T-cell (primary cell): Measurements from ENCODE around the gene CADM1. TPM values are rescaled to one million over a fixed set of nuclear protein-coding genes. Genes with fewer than 3 reads are reported as not detected.

Experiments
- ATAC-seq, 4 experiments: fragments of 200-7000 bp in 3 of 4; fragments of 150-1000 bp in 1 of 4; cut with Tn5 transposase; replicated peaks in 1 of 4; 1 replicate in 3 of 4; 2 replicates in 1 of 4; pipeline ENCODE4 v1.10.0; 2021; ENCODE audit warnings: moderate library complexity in 3 of 4, mild to moderate bottlenecking in 2 of 4, moderate number of reproducible peaks in 1 of 4
- CTCF ChIA-PET, 2 donors: fragments of 300-600 bp; sonication (Branson Sonifier 250); formaldehyde crosslinking; loops; one replicate each; lab custom pipeline; 2022; ENCODE audit warnings: antibody characterized with exemption in 2 of 2; lab: Charles Lee
- POLR2A ChIA-PET, 2 donors: fragments of 300-600 bp; sonication (Branson Sonifier 250); formaldehyde crosslinking; loops; one replicate each; lab custom pipeline; 2022; ENCODE audit warnings: antibody characterized with exemption in 2 of 2; lab: Charles Lee
- DNase-seq, 35 experiments: peaks; one replicate each; pipeline versions ENCODE4 v3.0.0 to v3.0.0-alpha.2; 2013 to 2023
- H3K27ac ChIP-seq: one replicate; pipeline ENCODE4 v1.5.1; 2013; ENCODE audit warnings: low read length
- H3K27me3 ChIP-seq, 2 experiments: replicated peaks in 1 of 2; 1 replicate in 1 of 2; 2 replicates in 1 of 2; pipeline versions ENCODE4 v1.6.1 to v1.7.0; 2013; ENCODE audit warnings: low read length in 1 of 2, mixed read lengths in 1 of 2; ENCODE audit not compliant: control insufficient read depth in 2 of 2, insufficient read depth in 2 of 2; ENCODE audit errors: extremely low read depth in 1 of 2
- H3K36me3 ChIP-seq, 2 donors: 1 replicate in 1 of 2; 2 replicates in 1 of 2; pipeline versions ENCODE4 v1.6.1 to v1.7.0; 2013; ENCODE audit warnings: low read length in 1 of 2; ENCODE audit not compliant: control insufficient read depth in 2 of 2, insufficient read depth in 1 of 2; ENCODE audit errors: extremely low read depth in 1 of 2
- H3K4me1 ChIP-seq, 2 experiments: 1 replicate in 1 of 2; 2 replicates in 1 of 2; pipeline versions ENCODE4 v1.6.1 to v1.7.0; 2013; ENCODE audit warnings: low read length in 2 of 2, mixed read lengths in 1 of 2; ENCODE audit not compliant: insufficient read depth in 2 of 2, control insufficient read depth in 1 of 2; ENCODE audit errors: extremely low read depth in 1 of 2
- H3K4me3 ChIP-seq, 2 donors: 1 replicate in 1 of 2; 2 replicates in 1 of 2; pipeline versions ENCODE4 v1.5.1 to v1.7.0; 2013; ENCODE audit warnings: mild to moderate bottlenecking in 2 of 2, low read length in 1 of 2, moderate library complexity in 1 of 2; ENCODE audit not compliant: control insufficient read depth in 1 of 2; ENCODE audit errors: extremely low read depth in 1 of 2
- H3K9me3 ChIP-seq: 2 replicates; pipeline ENCODE4 v1.7.0; 2013
- H3K27ac Mint-ChIP-seq, 2 donors: one replicate each; pipeline ENCODE4 v1.8.0; 2020 to 2021; ENCODE audit warnings: mild to moderate bottlenecking in 2 of 2, mixed read lengths in 2 of 2
- H3K27me3 Mint-ChIP-seq, 2 donors: one replicate each; pipeline ENCODE4 v1.8.0; 2021 to 2022; ENCODE audit warnings: mixed read lengths in 2 of 2
- H3K36me3 Mint-ChIP-seq: one replicate; pipeline ENCODE4 v1.8.0; 2021; ENCODE audit warnings: mixed read lengths
- H3K4me1 Mint-ChIP-seq, 3 donors: one replicate each; pipeline ENCODE4 v1.8.0; 2020 to 2022; ENCODE audit warnings: mixed read lengths in 3 of 3, mild to moderate bottlenecking in 1 of 3
- H3K4me3 Mint-ChIP-seq, 3 donors: one replicate each; pipeline ENCODE4 v1.8.0; 2020 to 2022; ENCODE audit warnings: mild to moderate bottlenecking in 3 of 3, mixed read lengths in 3 of 3, moderate library complexity in 3 of 3
- H3K9me3 Mint-ChIP-seq, 3 donors: one replicate each; pipeline ENCODE4 v1.8.0; 2020 to 2022; ENCODE audit warnings: mixed read lengths in 3 of 3
- WGBS: methylation state at CpG from one replicate; pipeline ENCODE4 v1.1.5; 2013; ENCODE audit warnings: missing lambda C conversion rate; ENCODE audit not compliant: insufficient coverage; 5-methylcytosine and 5-hydroxymethylcytosine counted together
- total RNA-seq, 35 experiments: library from RNA in 6 of 35; stranded (reverse) in 6 of 35; fragments of 120-200 nt in 1 of 35; gene quantifications; one replicate each; pipeline versions ENCODE4 v1.2.1 to v1.2.4 and lab custom pipeline; 2013 to 2026

CADM1 gene
- total RNA-seq, 5 donors from 2014 or later (not counting 1 experiment from before 2014, with no cell fraction given): 2.1 to 6.7 (median 3.1) TPM

DNA sequence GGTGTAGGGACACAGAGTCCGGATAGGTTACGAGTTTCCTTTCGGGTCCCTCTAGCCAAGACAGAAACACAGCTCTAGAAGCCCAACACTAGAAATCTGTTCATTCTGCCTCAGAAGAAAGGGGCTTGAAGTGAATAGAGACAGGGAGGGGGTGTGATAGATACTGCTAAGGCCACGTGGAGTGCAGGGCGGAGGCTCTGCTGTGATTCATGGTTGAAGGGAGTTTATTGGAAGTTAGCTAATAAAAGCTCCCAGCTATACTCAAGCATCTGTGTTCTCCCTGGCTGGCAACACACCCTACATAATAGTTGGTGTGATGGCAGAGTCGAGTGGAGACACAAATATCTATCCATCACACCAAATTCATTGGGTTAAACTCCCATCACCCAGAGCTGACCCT is 337.4 kb downstream of the CADM1 start:
- Mint-ChIP-seq H3K27ac (no peak overlapping the region), H3K4me1 (no peaks in the 10 kb centered on the region), H3K27me3 (peaks cover 12% of the 10 kb centered on the region in 2 donors), H3K4me3 (no peak overlapping the region), H3K36me3 (no peaks in the 10 kb centered on the region), H3K9me3 (peaks cover 0 to 5% (median 0%) of the 10 kb centered on the region in 3 donors)
- H3K4me1 ChIP-seq: no peaks in the 10 kb centered on the region
- H3K9me3 ChIP-seq: no peaks in the 10 kb centered on the region
- WGBS: no CpG with 5 or more reads among the region's 6 CpGs
- H3K36me3 ChIP-seq: no peaks in the 10 kb centered on the region
- ChIA-PET POLR2A (no interaction called here), CTCF (no interaction called here)
- H3K4me3 ChIP-seq: no peak overlapping the region
- no peak overlapping the region for H3K27ac ChIP-seq
- ATAC-seq: no peak
- no peak for DNase-seq
- H3K27me3 ChIP-seq: peaks cover 0 to 9% of the 10 kb centered on the region in 2 experiments

DNA sequence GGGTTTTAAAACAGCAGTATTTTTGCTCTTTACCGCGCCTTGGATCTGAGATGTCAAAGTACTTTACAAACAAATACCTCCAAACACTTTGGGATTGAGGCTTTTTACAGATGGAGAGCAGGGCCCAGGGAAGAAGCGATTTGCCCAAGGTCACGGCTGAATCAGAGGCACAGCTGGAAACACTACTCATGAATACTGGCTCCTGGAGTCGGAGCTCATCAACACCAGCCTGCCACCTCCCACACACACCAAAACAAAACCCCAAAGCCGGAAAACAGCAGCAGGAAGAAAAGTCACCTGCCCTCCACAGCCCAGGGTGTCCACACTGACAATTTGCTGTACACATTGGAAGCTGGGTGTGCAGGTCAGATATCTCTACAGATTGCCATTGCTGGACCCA is 339.4 kb downstream of the CADM1 start:
- H3K4me3 ChIP-seq: no peak overlapping the region
- H3K4me1 ChIP-seq: no peaks in the 10 kb centered on the region
- ATAC-seq: no peak
- Mint-ChIP-seq H3K9me3 (peaks cover 0 to 5% (median 0%) of the 10 kb centered on the region in 3 donors), H3K4me1 (no peaks in the 10 kb centered on the region), H3K4me3 (no peak overlapping the region), H3K36me3 (no peaks in the 10 kb centered on the region), H3K27me3 (peaks cover 12 to 20% of the 10 kb centered on the region in 2 donors), H3K27ac (no peak overlapping the region)
- no peaks in the 10 kb centered on the region for H3K9me3 ChIP-seq
- WGBS: 29% methylated on average over 1 of the region's 6 CpGs
- ChIA-PET POLR2A (no interaction called here), CTCF (no interaction called here)
- peaks cover 0 to 10% of the 10 kb centered on the region in 2 experiments for H3K27me3 ChIP-seq
- H3K36me3 ChIP-seq: no peaks in the 10 kb centered on the region
- no peak for DNase-seq
- H3K27ac ChIP-seq: no peak overlapping the region

GRCh38 chr11:115162919-115163318 is 341.3 kb downstream of the CADM1 start:
- POLR2A ChIA-PET: no interaction called here
- no peak for DNase-seq
- peaks cover 0 to 18% of the 10 kb centered on the region in 2 experiments for H3K27me3 ChIP-seq
- H3K36me3 Mint-ChIP-seq: no peaks in the 10 kb centered on the region
- no peak overlapping the region for H3K27ac ChIP-seq
- no peaks in the 10 kb centered on the region for H3K4me1 ChIP-seq
- CTCF ChIA-PET: no interaction called here
- WGBS: 64% methylated on average over 2 of the region's 2 CpGs
- no peaks in the 10 kb centered on the region for H3K36me3 ChIP-seq
- no peaks in the 10 kb centered on the region for H3K9me3 ChIP-seq
- no peak for ATAC-seq
- no peaks in the 10 kb centered on the region for H3K9me3 Mint-ChIP-seq
- H3K4me3 Mint-ChIP-seq: no peak overlapping the region
- peaks cover 14 to 16% of the 10 kb centered on the region in 2 donors for H3K27me3 Mint-ChIP-seq
- no peak overlapping the region for H3K4me3 ChIP-seq
- H3K27ac Mint-ChIP-seq: no peak overlapping the region
- no peaks in the 10 kb centered on the region for H3K4me1 Mint-ChIP-seq

DNA sequence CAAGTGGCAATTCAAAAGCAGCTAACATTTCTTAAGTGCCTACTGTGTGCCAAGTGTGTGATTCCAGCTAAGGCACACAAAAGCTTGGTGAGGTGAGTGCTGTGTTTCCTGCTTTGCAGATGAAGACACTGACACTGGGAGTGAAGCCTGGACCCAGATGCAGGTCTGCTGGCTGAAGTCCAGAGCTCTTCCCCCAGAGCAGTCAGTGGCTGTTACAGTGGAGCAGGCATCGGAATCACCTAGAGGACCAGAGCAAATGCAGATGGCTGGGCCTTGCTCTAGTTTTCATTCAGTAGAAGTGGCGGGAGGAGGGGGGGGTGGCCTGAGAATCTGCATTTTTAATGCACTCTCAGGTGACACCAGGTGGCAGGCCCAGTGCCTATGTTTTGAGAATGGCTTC is 342.3 kb downstream of the CADM1 start:
- Mint-ChIP-seq H3K4me3 (no peak overlapping the region), H3K36me3 (no peaks in the 10 kb centered on the region), H3K4me1 (no peaks in the 10 kb centered on the region), H3K27me3 (peaks cover 14 to 21% of the 10 kb centered on the region in 2 donors), H3K27ac (no peak overlapping the region), H3K9me3 (no peaks in the 10 kb centered on the region)
- Histone ChIP-seq H3K27me3 (peaks cover 0 to 26% of the 10 kb centered on the region in 2 experiments), H3K9me3 (no peaks in the 10 kb centered on the region), H3K4me1 (no peaks in the 10 kb centered on the region), H3K27ac (no peak overlapping the region), H3K4me3 (no peak overlapping the region), H3K36me3 (no peaks in the 10 kb centered on the region)
- POLR2A ChIA-PET: no interaction called here
- CTCF ChIA-PET: no interaction called here
- ATAC-seq: no peak
- WGBS: 86% methylated on average over 1 of the region's 2 CpGs
- no peak for DNase-seq

DNA sequence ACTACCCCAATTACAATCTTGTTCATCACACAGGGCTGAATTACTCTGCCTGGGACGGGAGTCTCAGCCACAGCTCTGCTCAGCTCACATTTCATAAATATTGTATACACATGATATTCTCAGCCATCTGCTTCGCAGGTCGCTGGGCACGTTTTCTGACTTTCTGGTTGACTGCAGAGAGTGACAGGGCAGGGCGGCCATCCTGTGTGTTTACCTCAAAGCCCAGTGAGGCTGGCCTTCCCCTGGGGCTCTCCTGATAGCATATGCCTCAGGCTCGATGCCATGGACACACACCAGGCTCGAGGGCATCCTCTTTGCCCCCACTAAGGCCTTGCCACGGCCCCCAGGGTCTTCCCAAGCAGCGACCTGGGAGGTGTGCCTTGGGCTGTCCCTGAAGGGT is 345.0 kb downstream of the CADM1 start:
- no peak overlapping the region for H3K4me3 ChIP-seq
- no peak overlapping the region for H3K27ac ChIP-seq
- H3K36me3 Mint-ChIP-seq: no peaks in the 10 kb centered on the region
- no peaks in the 10 kb centered on the region for H3K36me3 ChIP-seq
- DNase-seq: no peak
- H3K27ac Mint-ChIP-seq: no peak overlapping the region
- 67% methylated on average over 6 of the region's 9 CpGs for WGBS
- H3K27me3 Mint-ChIP-seq: peaks cover 16 to 21% of the 10 kb centered on the region in 2 donors
- H3K9me3 ChIP-seq: no peaks in the 10 kb centered on the region
- ChIA-PET CTCF (no interaction called here), POLR2A (no interaction called here)
- no peaks in the 10 kb centered on the region for H3K4me1 ChIP-seq
- peaks cover 0 to 26% of the 10 kb centered on the region in 2 experiments for H3K27me3 ChIP-seq
- H3K4me1 Mint-ChIP-seq: no peaks in the 10 kb centered on the region
- no peaks in the 10 kb centered on the region for H3K9me3 Mint-ChIP-seq
- no peak overlapping the region for H3K4me3 Mint-ChIP-seq
- ATAC-seq: no peak

GRCh38 chr11:115158053-115158452 is 346.2 kb downstream of the CADM1 start:
- no peaks in the 10 kb centered on the region for H3K36me3 ChIP-seq
- POLR2A ChIA-PET: no interaction called here

GRCh38 chr11:115157247-115157646 is 347.0 kb downstream of the CADM1 start:
- H3K27ac ChIP-seq: no peak overlapping the region
- no peak for DNase-seq
- POLR2A ChIA-PET: no interaction called here
- H3K36me3 Mint-ChIP-seq: no peaks in the 10 kb centered on the region
- H3K4me1 Mint-ChIP-seq: no peaks in the 10 kb centered on the region
- H3K4me3 ChIP-seq: no peak overlapping the region
- H3K36me3 ChIP-seq: no peaks in the 10 kb centered on the region
- CTCF ChIA-PET: no interaction called here
- H3K4me3 Mint-ChIP-seq: no peak overlapping the region
- no peak overlapping the region for H3K27ac Mint-ChIP-seq
- 81% methylated on average over 3 of the region's 3 CpGs for WGBS
- H3K4me1 ChIP-seq: no peaks in the 10 kb centered on the region
- peaks cover 0 to 25% of the 10 kb centered on the region in 2 experiments for H3K27me3 ChIP-seq
- no peaks in the 10 kb centered on the region for H3K9me3 ChIP-seq
- no peak for ATAC-seq
- H3K9me3 Mint-ChIP-seq: peaks cover 0 to 4% (median 0%) of the 10 kb centered on the region in 3 donors
- H3K27me3 Mint-ChIP-seq: peaks cover 6 to 14% of the 10 kb centered on the region in 2 donors

More at GRCh38 chr11:115158053-115158452, 346.2 kb downstream of the CADM1 start:
- peaks cover 0 to 26% of the 10 kb centered on the region in 2 experiments for H3K27me3 ChIP-seq
- CTCF ChIA-PET: interaction anchor here in 1 of 2 donors (0.6 kb wide), 1 partner anchor 19 kb away, joined by 3 read pairs; no protein-coding TSS in a partner anchor
- no peak overlapping the region for H3K27ac ChIP-seq
- no peaks in the 10 kb centered on the region for H3K36me3 Mint-ChIP-seq
- no peak overlapping the region for H3K4me3 ChIP-seq
- peaks cover 0 to 3% (median 0%) of the 10 kb centered on the region in 3 donors for H3K9me3 Mint-ChIP-seq
- DNase-seq (no peak), ATAC-seq (no peak)
- H3K27me3 Mint-ChIP-seq: peaks cover 9 to 20% of the 10 kb centered on the region in 2 donors
- no peak overlapping the region for H3K4me3 Mint-ChIP-seq
- H3K4me1 ChIP-seq: no peaks in the 10 kb centered on the region
- H3K4me1 Mint-ChIP-seq: no peaks in the 10 kb centered on the region
- 81% methylated on average over 6 of the region's 6 CpGs for WGBS
- no peak overlapping the region for H3K27ac Mint-ChIP-seq
- no peaks in the 10 kb centered on the region for H3K9me3 ChIP-seq
